Right ventricle myocardium superior (tissue), 1 donor: ENCODE measurements around the gene HYAL4. TPM values are rescaled to one million over a fixed set of nuclear protein-coding genes. Genes with fewer than 3 reads are reported as not detected.
"Not testable (repeated sequence)": the region's sequence is repeated elsewhere in the genome, so short reads cannot be mapped to it uniquely, and the experiment has no call there.

Experiments
- ATAC-seq: fragments of 200-7000 bp; cut with Tn5 transposase; one replicate; pipeline ENCODE4 v1.9.1; 2020; ENCODE audit warnings: mild to moderate bottlenecking; ENCODE audit not compliant: poor library complexity
- DNase-seq: peaks from one replicate; pipeline ENCODE4 v3.0.0-alpha.2; 2020
- intact Hi-C: fragments of 100-400 bp; cut with DNase I; formaldehyde crosslinking; loops from one replicate; pipeline ENCODE4 v1.11.2; 2022
- long read RNA-seq: library from polyadenylated mRNA; unstranded; transcript quantifications from one replicate; pipeline ENCODE4 v2.0.0, GENCODE V29; 2021
- total RNA-seq: library from RNA; stranded (reverse); fragmentation: NEBNext Ultra II Directional; extraction: Animal tissue kit (Norgen Biotek cat#: 25700); gene quantifications from one replicate; pipeline ENCODE4 v1.2.1, GENCODE V29; 2021
- donor health status: DM: no; HTN: yes; CAD: no; lungs with severe emphysema.

The HYAL4 gene
- not detected for total RNA-seq
- long read RNA-seq: 0 reads

GRCh38 chr7:123844712-123845219 is at the start of gene HYAL4:
Gene HYAL4 (plus strand): TSS chr7:123845169. CDS start chr7:123868274, 23,105 bp downstream.
- intact Hi-C loops: no loop called here
- ATAC-seq (no peak), DNase-seq (no peak)

GRCh38 chr7:123795917-123796316 is 49.1 kb upstream of the HYAL4 start:
- ATAC-seq: no peak
- intact Hi-C loops: loop anchor here (5.0 kb wide), 1 partner anchor 76 kb away; no protein-coding TSS in a partner anchor
- no peak for DNase-seq

- ATAC-seq: no peak
- intact Hi-C loops: loop anchor here (5.0 kb wide), 1 partner anchor 76 kb away; no protein-coding TSS in a partner anchor
- DNase-seq: no peak
Measured at GRCh38 chr7:123796568-123796967, 48.4 kb upstream of the HYAL4 start.

GRCh38 chr7:123797673-123798531 is 47.1 kb upstream of the HYAL4 start:
- peak; percentile 65 for ATAC-seq
- no peak for DNase-seq
- intact Hi-C loops: loop anchor here (5.0 kb wide), 1 partner anchor 74 kb away; no protein-coding TSS in a partner anchor

- intact Hi-C loops: loop anchor here (5.0 kb wide), 1 partner anchor 74 kb away; no protein-coding TSS in a partner anchor
- DNase-seq: no peak
- no peak for ATAC-seq
Measured at GRCh38 chr7:123798532-123799188, 46.3 kb upstream of the HYAL4 start.

- intact Hi-C loops: no loop called here
- ATAC-seq: no peak
- DNase-seq: no peak
Measured at GRCh38 chr7:123802249-123802648, 42.7 kb upstream of the HYAL4 start.

GRCh38 chr7:123805287-123805686 is 39.7 kb upstream of the HYAL4 start:
- DNase-seq (no peak), ATAC-seq (no peak)
- intact Hi-C loops: no loop called here

GRCh38 chr7:123809471-123809870 is 35.5 kb upstream of the HYAL4 start:
- DNase-seq (no peak), ATAC-seq (no peak)
- intact Hi-C loops: no loop called here

- ATAC-seq: no peak
- intact Hi-C loops: no loop called here
- no peak for DNase-seq
Measured at GRCh38 chr7:123811056-123811455, 33.9 kb upstream of the HYAL4 start.

- no peak for DNase-seq
- ATAC-seq: no peak
- intact Hi-C loops: no loop called here
Measured at GRCh38 chr7:123816916-123817315, 28.1 kb upstream of the HYAL4 start.

GRCh38 chr7:123819001-123819400 is 26.0 kb upstream of the HYAL4 start:
- intact Hi-C loops: no loop called here
- no peak for ATAC-seq

GRCh38 chr7:123819795-123820194 is 25.2 kb upstream of the HYAL4 start:
- DNase-seq, ATAC-seq, intact Hi-C loops: not testable (repeated sequence)

More at GRCh38 chr7:123819001-123819400, 26.0 kb upstream of the HYAL4 start:
- DNase-seq: no peak

GRCh38 chr7:123820864-123821263 is 24.1 kb upstream of the HYAL4 start:
- intact Hi-C loops: no loop called here
- DNase-seq (no peak), ATAC-seq (no peak)

- DNase-seq: no peak
- intact Hi-C loops: no loop called here
- ATAC-seq: no peak
Measured at GRCh38 chr7:123821320-123821719, 23.6 kb upstream of the HYAL4 start.

- ATAC-seq (no peak), DNase-seq (no peak)
- intact Hi-C loops: no loop called here
Measured at GRCh38 chr7:123823898-123824753, 20.8 kb upstream of the HYAL4 start.

- no peak for DNase-seq
- no peak for ATAC-seq
- intact Hi-C loops: no loop called here
Measured at GRCh38 chr7:123824754-123825067, 20.3 kb upstream of the HYAL4 start.

GRCh38 chr7:123828805-123829204 is 16.2 kb upstream of the HYAL4 start:
- DNase-seq: no peak
- ATAC-seq: no peak
- intact Hi-C loops: no loop called here

- no peak for DNase-seq
- no peak for ATAC-seq
- intact Hi-C loops: no loop called here
Measured at GRCh38 chr7:123836656-123837055, 8.3 kb upstream of the HYAL4 start.

GRCh38 chr7:123839106-123839505 is 5.9 kb upstream of the HYAL4 start:
- DNase-seq, ATAC-seq, intact Hi-C loops: not testable (repeated sequence)
